Spleen (tissue), 11 donors: Measurements from ENCODE around the gene COA1. TPM values are rescaled to one million over a fixed set of nuclear protein-coding genes. Genes with fewer than 3 reads are reported as not detected.

ENCODE experiments used
- DNase-seq: peaks from one replicate; pipeline ENCODE4 v3.0.0-alpha.2; 2020
- H3K27ac ChIP-seq, 8 donors: fragments of 200-600 bp; sonication (generic) in 7 of 8; 1 replicate in 4 of 8; 2 replicates in 4 of 8; pipeline versions ENCODE4 v1.5.0 to v1.8.0; 2016 to 2021; ENCODE audit warnings: inconsistent platforms in 4 of 8, mild to moderate bottlenecking in 4 of 8, moderate library complexity in 1 of 8
- H3K27me3 ChIP-seq, 7 donors: fragments of 200-600 bp; sonication (generic) in 6 of 7; replicated peaks in 1 of 7; 1 replicate in 4 of 7; 2 replicates in 3 of 7; pipeline versions ENCODE4 v1.5.0 to v1.8.0; 2016 to 2021; ENCODE audit warnings: inconsistent platforms in 3 of 7, mild to moderate bottlenecking in 1 of 7
- H3K36me3 ChIP-seq, 6 donors: fragments of 200-600 bp; sonication (generic) in 5 of 6; 1 replicate in 4 of 6; 2 replicates in 2 of 6; pipeline versions ENCODE4 v1.5.0 to v1.8.0; 2016 to 2021; ENCODE audit warnings: inconsistent platforms in 2 of 6
- H3K4me1 ChIP-seq, 6 donors: fragments of 200-600 bp; sonication (generic) in 5 of 6; 1 replicate in 3 of 6; 2 replicates in 3 of 6; pipeline versions ENCODE4 v1.5.0 to v1.8.0; 2016 to 2021; ENCODE audit warnings: inconsistent platforms in 3 of 6
- H3K4me3 ChIP-seq, 8 donors: fragments of 200-600 bp; sonication (generic) in 7 of 8; 1 replicate in 4 of 8; 2 replicates in 4 of 8; pipeline versions ENCODE4 v1.5.0 to v1.8.0; 2016 to 2021; ENCODE audit warnings: inconsistent platforms in 4 of 8, mild to moderate bottlenecking in 4 of 8, moderate library complexity in 2 of 8
- H3K9me3 ChIP-seq, 8 donors: fragments of 200-600 bp; sonication (generic) in 7 of 8; 1 replicate in 4 of 8; 2 replicates in 4 of 8; pipeline versions ENCODE4 v1.5.0 to v1.8.0; 2016 to 2021; ENCODE audit warnings: inconsistent platforms in 4 of 8
- CTCF ChIP-seq, 11 experiments: fragments of 200-600 bp in 7 of 11; fragments of 450-650 bp in 4 of 11; sonication (generic) in 4 of 11; IDR thresholded peaks in 8 of 11; conservative IDR thresholded peaks in 3 of 11; 1 replicate in 7 of 11; 2 replicates in 4 of 11; pipeline versions ENCODE4 v1.4.0 to v1.8.0; 2016 to 2021; ENCODE audit warnings: antibody characterized with exemption in 11 of 11, inconsistent platforms in 4 of 11, mild to moderate bottlenecking in 1 of 11
- POLR2A ChIP-seq, 3 donors: fragments of 450-650 bp; IDR thresholded peaks; one replicate each; pipeline ENCODE4 v1.5.1; 2017; ENCODE audit warnings: antibody characterized with exemption in 3 of 3, mild to moderate bottlenecking in 1 of 3
- POLR2AphosphoS5 ChIP-seq, 3 donors: sonication (generic); formaldehyde crosslinking; IDR thresholded peaks; one replicate each; pipeline ENCODE4 v1.5.1; 2017; ENCODE audit warnings: antibody characterized with exemption in 3 of 3
- WGBS, 5 donors: extraction: QIAGEN DNeasy Blood & Tissue Kit in 3 of 5; methylation state at CpG; one replicate each; pipeline versions ENCODE4 v1.1.5 to v1.1.7; 2013 to 2018; 5-methylcytosine and 5-hydroxymethylcytosine counted together
- intact Hi-C: fragments of 100-400 bp; cut with DNase I; formaldehyde crosslinking; loops from one replicate; pipeline ENCODE4 v1.15.0; 2023; ENCODE audit warnings: low total_unique reads
- polyA plus RNA-seq, 3 donors: library from polyadenylated mRNA; stranded (reverse); fragments of 200-250 nt; gene quantifications; one replicate each; pipeline ENCODE4 v1.2.1, GENCODE V29; 2013
- total RNA-seq, 7 donors: library from RNA; depleted of rRNA in 3 of 7; stranded (reverse); fragments of >200 nt in 3 of 7; fragmentation: NEBNext Ultra II Directional in 4 of 7; extraction: Animal tissue kit (Norgen Biotek cat#: 25700) in 4 of 7; gene quantifications; one replicate each; pipeline versions ENCODE4 v1.1.0 to v1.2.1, GENCODE V29; 2016 to 2021
- donor health status: healthy with polysubstance abuse.
- donor health status: DM: no; HTN: no; CAD: no; lungs with moderate emphysema.
- donor health status: DM: no; HTN: no; CAD: no.
- donor health status: Bipolar disorder and iron deficiency.
- donor health status: healthy.
- donor health status: DM: no; HTN: no; CAD: no.
- donor health status: DM: yes; HTN: yes; CAD: no.

Gene COA1
- total and polyA plus RNA-seq, 10 donors = 48.3 to 102 (median 67.2) TPM

GRCh38 chr7:43655584-43655983 is 73.7 kb downstream of the COA1 start:
- no peaks in the 10 kb centered on the region for H3K9me3 ChIP-seq
- no peak for DNase-seq
- intact Hi-C loops = no loop called here
- H3K4me3 ChIP-seq = no peak overlapping the region
- no peaks in the 10 kb centered on the region for H3K27me3 ChIP-seq
- no peak for TF ChIP-seq POLR2AphosphoS5 (IDR thresholded peaks at IDR 0.05)
- no peak for TF ChIP-seq POLR2A (IDR thresholded peaks at IDR 0.05)
- TF ChIP-seq CTCF (IDR thresholded peaks at IDR 0.05 in 8 of 11, conservative IDR thresholded peaks at IDR 0.05 in 3 of 11) = no peak
- H3K4me1 ChIP-seq = peaks cover 33 to 85% (median 56%) of the 10 kb centered on the region in 6 donors
- peaks cover 0 to 10% (median 0%) of the 10 kb centered on the region in 6 donors for H3K36me3 ChIP-seq
- no peak overlapping the region for H3K27ac ChIP-seq
- WGBS, 5 donors = 93 to 97% (median 96%) methylated on average over 3 of the region's 3 CpGs

GRCh38 chr7:43653891-43654504 is 75.3 kb downstream of the COA1 start:
- 69 to 90% (median 79%) methylated on average over 4 of the region's 4 CpGs for WGBS, 5 donors
- intact Hi-C loops = no loop called here
- H3K4me1 ChIP-seq = peaks cover 39 to 85% (median 62%) of the 10 kb centered on the region in 6 donors
- TF ChIP-seq POLR2AphosphoS5 (IDR thresholded peaks at IDR 0.05) (no peak), CTCF (IDR thresholded peaks at IDR 0.05 in 8 of 11, conservative IDR thresholded peaks at IDR 0.05 in 3 of 11) (no peak), POLR2A (IDR thresholded peaks at IDR 0.05) (no peak)
- H3K27ac ChIP-seq = peak overlapping the region in 7 of 8 donors; percentile 35 to 98 (median 91)
- H3K36me3 ChIP-seq = peaks cover 0 to 10% (median 0%) of the 10 kb centered on the region in 6 donors
- H3K9me3 ChIP-seq = no peaks in the 10 kb centered on the region
- DNase-seq = no peak
- H3K4me3 ChIP-seq = no peak overlapping the region
- no peaks in the 10 kb centered on the region for H3K27me3 ChIP-seq

GRCh38 chr7:43653466-43653865 is 75.9 kb downstream of the COA1 start:
- H3K9me3 ChIP-seq = no peaks in the 10 kb centered on the region
- intact Hi-C loops = no loop called here
- no peak overlapping the region for H3K4me3 ChIP-seq
- 78 to 88% (median 80%) methylated on average over 4 of the region's 4 CpGs for WGBS, 5 donors
- peaks cover 0 to 10% (median 0%) of the 10 kb centered on the region in 6 donors for H3K36me3 ChIP-seq
- peaks cover 42 to 85% (median 62%) of the 10 kb centered on the region in 6 donors for H3K4me1 ChIP-seq
- no peak for DNase-seq
- H3K27ac ChIP-seq = peak overlapping the region in 7 of 8 donors; percentile 35 to 98 (median 91)
- no peaks in the 10 kb centered on the region for H3K27me3 ChIP-seq
- TF ChIP-seq POLR2AphosphoS5 (IDR thresholded peaks at IDR 0.05) (no peak), POLR2A (IDR thresholded peaks at IDR 0.05) (no peak), CTCF (IDR thresholded peaks at IDR 0.05 in 8 of 11, conservative IDR thresholded peaks at IDR 0.05 in 3 of 11) (no peak)

- DNase-seq = no peak
- intact Hi-C loops = no loop called here
- H3K4me3 ChIP-seq = no peak overlapping the region
These were observed 77.0 kb downstream of the COA1 start for GRCh38 chr7:43652364-43652763.

More at GRCh38 chr7:43652364-43652763, 77.0 kb downstream of the COA1 start:
- H3K27ac ChIP-seq = peak overlapping the region; percentile 79 to 98 (median 94)
- H3K27me3 ChIP-seq = no peaks in the 10 kb centered on the region
- no peak for TF ChIP-seq POLR2A (IDR thresholded peaks at IDR 0.05)
- TF ChIP-seq POLR2AphosphoS5 (IDR thresholded peaks at IDR 0.05) = no peak
- no peak for TF ChIP-seq CTCF (IDR thresholded peaks at IDR 0.05 in 8 of 11, conservative IDR thresholded peaks at IDR 0.05 in 3 of 11)
- H3K4me1 ChIP-seq = peaks cover 53 to 85% (median 73%) of the 10 kb centered on the region in 6 donors
- no peaks in the 10 kb centered on the region for H3K9me3 ChIP-seq
- H3K36me3 ChIP-seq = peaks cover 0 to 10% (median 0%) of the 10 kb centered on the region in 6 donors
